ENCODE results near the gene FRMD4A. TPM values are rescaled to one million over a fixed set of nuclear protein-coding genes. Genes with fewer than 3 reads are reported as not detected.
A peak's percentile ranks its signal among the peaks of the same experiment; 100 is the strongest.

Gene FRMD4A
- total RNA-seq, 1 experiment from 2014 or later = 18.3 TPM

GRCh38 chr10:13789448-13789829 is 541.3 kb downstream of the FRMD4A start:
- Histone ChIP-seq H3K4me1 (replicated peaks; ENCODE audit: insufficient read depth) (peaks cover 15% of the 10 kb centered on the region), H3K9me3 (ENCODE audit: insufficient read depth, low read depth) (no peaks in the 10 kb centered on the region), H3K4me2 (no peak overlapping the region), H3K27ac (no peak overlapping the region), H3K9me2 (ENCODE audit: insufficient read depth) (no peaks in the 10 kb centered on the region), H2AFZ (no peak overlapping the region), H3K4me3 (no peak overlapping the region), H3F3A (ENCODE audit: insufficient read depth, low read depth) (no peaks in the 10 kb centered on the region), H4K20me1 (ENCODE audit: insufficient read depth) (no peaks in the 10 kb centered on the region), H3K27me3 (ENCODE audit: insufficient read depth, low read depth) (no peaks in the 10 kb centered on the region), H3K36me3 (ENCODE audit: low read depth) (no peaks in the 10 kb centered on the region), H3K79me2 (ENCODE audit: low read depth) (no peaks in the 10 kb centered on the region)
- intact Hi-C loops (cut with micrococcal nuclease; ENCODE audit: unreplicated experiment) = loop anchor here (5.0 to 10.0 kb wide), 2 partner anchors 408 to 1305 kb away; partner anchors contain the start of gene RPP38
- ChIA-PET POLR2A (ENCODE audit: unreplicated experiment) (no interaction called here), CTCF (no interaction called here)
- no peak for DNase-seq
- no TSS peak for BruUV-seq (replicated peaks)
- TF ChIP-seq EZH2 (IDR thresholded peaks at IDR 0.05; ENCODE audit: low read depth) (no peak), CTCF (conservative IDR thresholded peaks at IDR 0.05) (no peak)

GRCh38 chr10:13788711-13789447 is 541.8 kb downstream of the FRMD4A start:
- Histone ChIP-seq H3K9me2 (ENCODE audit: insufficient read depth) (no peaks in the 10 kb centered on the region), H3K36me3 (ENCODE audit: low read depth) (no peaks in the 10 kb centered on the region), H3K27ac (no peak overlapping the region), H3K9me3 (ENCODE audit: insufficient read depth, low read depth) (no peaks in the 10 kb centered on the region), H3K4me1 (replicated peaks; ENCODE audit: insufficient read depth) (peaks cover 15% of the 10 kb centered on the region), H3K4me3 (no peak overlapping the region), H3K27me3 (ENCODE audit: insufficient read depth, low read depth) (no peaks in the 10 kb centered on the region), H4K20me1 (ENCODE audit: insufficient read depth) (no peaks in the 10 kb centered on the region), H2AFZ (no peak overlapping the region), H3F3A (ENCODE audit: insufficient read depth, low read depth) (no peaks in the 10 kb centered on the region), H3K79me2 (ENCODE audit: low read depth) (no peaks in the 10 kb centered on the region), H3K4me2 (0 out of 2 replicates have a peak overlapping the region, but pooled peaks have one; percentile 11)
- intact Hi-C loops (cut with micrococcal nuclease; ENCODE audit: unreplicated experiment) = loop anchor here (1.0 to 10.0 kb wide), 4 partner anchors 93 to 1306 kb away; partner anchors contain the start of gene RPP38
- no peak for TF ChIP-seq CTCF (conservative IDR thresholded peaks at IDR 0.05)
- no peak for TF ChIP-seq EZH2 (IDR thresholded peaks at IDR 0.05; ENCODE audit: low read depth)
- ChIA-PET CTCF (interaction anchor here (0.5 kb wide), 1 partner anchor 15 kb away, joined by 3 read pairs; no protein-coding TSS in a partner anchor), POLR2A (ENCODE audit: unreplicated experiment) (no interaction called here)
- BruUV-seq (replicated peaks) = no TSS peak
- DNase-seq = no peak

GRCh38 chr10:13788320-13788600 is 542.5 kb downstream of the FRMD4A start:
- Histone ChIP-seq H3K4me1 (replicated peaks; ENCODE audit: insufficient read depth) (peaks cover 15% of the 10 kb centered on the region), H3F3A (ENCODE audit: insufficient read depth, low read depth) (no peaks in the 10 kb centered on the region), H3K79me2 (ENCODE audit: low read depth) (no peaks in the 10 kb centered on the region), H4K20me1 (ENCODE audit: insufficient read depth) (no peaks in the 10 kb centered on the region), H3K27ac (no peak overlapping the region), H3K9me3 (ENCODE audit: insufficient read depth, low read depth) (no peaks in the 10 kb centered on the region), H3K4me3 (no peak overlapping the region), H3K4me2 (peak overlapping the region; percentile 11; the same call in 1 of the 2 replicates), H3K36me3 (ENCODE audit: low read depth) (no peaks in the 10 kb centered on the region), H3K9me2 (ENCODE audit: insufficient read depth) (no peaks in the 10 kb centered on the region), H2AFZ (no peak overlapping the region), H3K27me3 (ENCODE audit: insufficient read depth, low read depth) (no peaks in the 10 kb centered on the region)
- no peak for DNase-seq
- BruUV-seq (replicated peaks) = no TSS peak
- intact Hi-C loops (cut with micrococcal nuclease; ENCODE audit: unreplicated experiment) = loop anchor here (1.0 to 10.0 kb wide), 4 partner anchors 94 to 1307 kb away; partner anchors contain the start of gene RPP38
- TF ChIP-seq EZH2 (IDR thresholded peaks at IDR 0.05; ENCODE audit: low read depth) (no peak), CTCF (conservative IDR thresholded peaks at IDR 0.05) (no peak)
- ChIA-PET CTCF (no interaction called here), POLR2A (ENCODE audit: unreplicated experiment) (no interaction called here)
